GM19438 (cell line): ENCODE measurements around the gene UBR2.
A peak's percentile ranks its signal among the peaks of the same experiment; 100 is the strongest.

Experiments
- ATAC-seq: cut with Tn5 transposase; IDR thresholded peaks from one replicate; pipeline ENCODE4 v1.9.1; 2021; ENCODE audit warnings: low read depth; ENCODE audit not compliant: unreplicated experiment

The UBR2 gene

DNA sequence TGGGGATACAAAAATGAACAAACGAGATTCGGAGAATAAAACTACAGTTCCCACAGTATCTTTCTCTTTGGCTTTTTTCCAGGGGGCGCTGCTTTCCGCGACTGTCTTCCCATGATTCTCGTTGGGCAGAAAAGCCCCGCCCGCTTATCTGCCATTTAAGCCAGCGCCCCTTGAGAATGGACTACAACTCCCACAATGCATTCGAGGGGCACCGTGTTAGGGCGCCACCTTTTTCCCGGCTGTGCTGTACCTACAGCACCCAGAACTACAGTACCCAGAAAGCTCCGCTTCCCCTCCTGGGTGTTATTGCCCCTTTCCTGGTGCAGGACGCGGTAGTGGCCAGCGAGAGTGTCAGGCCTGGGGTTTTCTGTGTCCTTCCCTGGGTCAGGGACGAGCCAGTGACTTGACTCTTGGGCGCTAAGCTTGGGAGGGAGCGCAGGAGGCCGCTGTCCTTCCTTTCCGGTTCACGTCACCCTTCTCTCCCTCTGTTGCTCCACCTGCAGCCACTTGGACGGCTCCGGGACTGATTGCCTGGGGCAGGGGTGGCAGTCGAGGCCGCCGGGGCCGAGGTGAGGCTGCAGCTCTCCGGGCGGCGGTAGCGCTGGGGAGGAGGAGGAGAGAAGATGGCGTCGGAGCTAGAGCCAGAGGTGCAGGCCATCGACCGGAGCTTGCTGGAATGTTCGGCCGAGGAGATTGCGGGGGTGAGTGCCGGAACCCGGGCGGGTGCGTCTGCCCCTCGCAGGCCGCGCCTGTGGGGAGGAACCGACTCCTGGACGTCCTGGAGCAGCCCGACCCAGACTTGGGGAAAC lies at the start of gene UBR2:
TSS of gene UBR2 (plus strand) at position 333 of the 809 bp plus-strand sequence. CDS start at position 624, 291 bp downstream.
- peak; percentile 89 for ATAC-seq

DNA sequence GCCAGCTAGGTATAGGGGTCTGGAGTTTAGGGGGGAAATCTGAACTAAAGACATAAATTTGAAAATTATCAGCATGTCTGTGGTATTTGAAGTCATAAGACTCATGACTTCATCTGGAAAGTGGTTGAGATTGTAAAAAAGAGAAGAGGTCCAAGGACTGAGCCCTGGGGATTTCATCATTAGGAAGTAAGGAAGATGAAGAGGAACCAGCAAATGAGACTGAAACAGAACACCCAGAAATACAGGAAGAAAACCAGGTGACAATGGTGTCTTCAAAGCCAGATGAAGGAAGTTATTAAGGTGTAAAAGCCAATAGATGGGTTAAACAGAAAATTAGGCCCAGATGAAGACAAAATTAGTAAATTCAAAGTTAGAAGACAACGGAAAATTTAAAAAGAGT lies 49.1 kb upstream of the UBR2 start:
- no peak for ATAC-seq

GRCh38 chr6:42519779-42520178 lies 44.0 kb upstream of the UBR2 start:
- ATAC-seq = no peak

DNA sequence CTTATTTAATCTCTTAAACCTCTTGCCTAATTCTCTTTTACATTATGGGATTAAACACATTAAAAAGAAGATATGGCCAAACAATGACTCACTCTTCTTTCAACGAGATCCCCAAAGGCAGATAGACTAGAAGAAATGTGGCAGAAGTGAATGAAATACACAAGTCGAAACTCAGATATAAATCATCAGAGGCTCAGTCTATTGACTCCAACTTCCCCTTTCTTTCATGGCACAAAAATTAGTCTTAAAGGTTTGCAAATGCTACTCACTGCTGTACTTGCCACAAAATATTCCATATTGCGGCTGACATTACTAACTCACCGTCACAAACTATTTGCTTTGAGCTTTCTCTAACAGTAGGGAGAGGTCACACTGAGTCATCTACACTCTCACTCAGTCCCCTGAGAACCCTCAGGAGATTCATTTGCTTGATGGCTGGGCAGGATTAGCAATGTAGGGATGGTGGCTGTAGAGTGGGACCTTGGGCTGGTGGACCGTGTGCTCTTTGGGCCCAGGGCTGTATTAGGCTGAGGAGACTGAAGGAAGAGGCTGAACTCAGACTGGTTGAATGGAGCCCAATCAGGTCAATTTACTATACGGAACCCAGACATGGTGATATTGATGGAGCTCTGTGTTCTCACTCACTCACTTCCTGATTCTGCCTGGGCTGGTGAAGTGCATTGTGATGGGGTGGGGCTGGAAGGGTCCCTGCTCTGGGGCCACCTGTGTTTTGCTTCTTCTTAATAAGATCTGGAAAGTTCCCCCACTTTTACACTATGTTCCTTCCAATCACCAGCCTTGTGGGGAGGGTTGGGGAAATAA lies 42.8 kb upstream of the UBR2 start:
- ATAC-seq = no peak

DNA sequence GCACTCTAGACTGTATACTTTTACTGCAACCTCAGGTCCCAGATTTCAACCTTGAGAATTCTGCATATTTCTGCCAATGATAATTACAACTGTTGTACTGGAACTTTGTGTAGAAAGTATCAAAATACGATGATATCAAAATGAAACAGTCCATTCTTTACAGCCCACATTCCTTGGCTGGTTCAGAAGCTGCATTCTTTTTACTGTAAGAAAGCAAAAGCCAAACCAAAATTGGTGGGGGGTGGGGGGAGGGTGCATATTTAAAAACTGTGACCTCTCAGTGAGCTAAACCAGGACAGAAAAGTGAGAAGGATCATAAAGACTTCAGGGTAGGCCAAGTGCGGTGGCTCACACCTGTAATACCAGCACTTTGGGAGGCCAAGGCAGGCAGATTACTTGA lies 41.8 kb upstream of the UBR2 start:
- no peak for ATAC-seq

DNA sequence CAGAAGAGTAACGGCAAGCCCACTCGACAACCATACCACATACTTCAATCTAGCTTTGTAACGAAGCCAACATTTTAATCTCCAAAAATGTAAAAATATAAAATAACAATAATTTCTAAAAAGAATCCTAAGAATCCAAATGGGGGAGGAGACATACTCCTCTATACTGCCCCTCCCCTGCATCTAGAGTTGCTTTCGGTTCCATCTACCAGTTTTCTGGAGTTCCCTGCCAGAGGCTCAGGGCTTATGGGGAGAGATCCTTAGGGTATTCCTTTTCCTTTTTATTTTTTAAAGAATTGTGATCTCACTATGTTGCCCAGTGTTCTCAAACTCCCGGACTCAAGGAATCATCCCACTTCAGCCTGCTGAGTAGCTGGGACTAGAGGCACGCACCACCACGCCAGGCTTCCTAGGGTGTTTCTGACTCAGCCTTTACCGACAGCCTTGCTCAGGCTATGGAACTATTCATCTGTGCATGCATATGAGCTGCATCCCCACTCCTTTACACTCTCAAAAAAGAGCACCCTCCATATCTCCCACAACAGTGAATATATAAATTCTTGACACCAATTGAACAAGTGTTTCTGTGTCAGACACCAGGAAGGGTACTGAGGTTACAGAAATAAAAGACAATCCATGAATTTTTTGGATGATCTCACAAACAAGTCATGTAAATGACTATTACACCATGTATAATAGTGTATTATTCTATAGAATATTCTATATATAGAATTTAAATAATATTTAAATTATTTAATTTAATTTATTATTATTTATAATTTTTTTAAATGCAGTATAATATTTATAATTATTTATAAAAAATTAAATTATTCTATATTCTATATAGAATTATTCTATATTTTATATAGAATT lies 40.7 kb upstream of the UBR2 start:
- ATAC-seq = no peak

DNA sequence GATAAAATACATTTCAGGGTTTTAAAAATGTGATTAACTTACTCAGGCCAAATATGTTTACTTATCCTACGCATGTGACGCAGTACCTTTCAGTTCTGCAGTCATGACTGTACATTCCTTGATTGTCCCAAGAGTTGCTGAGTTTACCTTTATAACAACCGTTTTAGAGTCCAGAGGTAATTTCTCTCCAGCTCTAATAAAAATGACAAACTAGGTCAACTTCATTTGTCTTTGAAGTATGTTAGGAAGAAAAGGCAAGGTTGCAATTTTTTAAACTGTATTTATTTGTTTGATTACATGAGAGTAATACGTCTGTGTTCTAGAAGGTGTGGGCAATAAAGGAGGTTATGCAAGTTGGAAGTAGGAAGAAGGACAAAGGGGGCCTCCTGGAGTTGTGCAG lies 38.6 kb upstream of the UBR2 start:
- no peak for ATAC-seq

DNA sequence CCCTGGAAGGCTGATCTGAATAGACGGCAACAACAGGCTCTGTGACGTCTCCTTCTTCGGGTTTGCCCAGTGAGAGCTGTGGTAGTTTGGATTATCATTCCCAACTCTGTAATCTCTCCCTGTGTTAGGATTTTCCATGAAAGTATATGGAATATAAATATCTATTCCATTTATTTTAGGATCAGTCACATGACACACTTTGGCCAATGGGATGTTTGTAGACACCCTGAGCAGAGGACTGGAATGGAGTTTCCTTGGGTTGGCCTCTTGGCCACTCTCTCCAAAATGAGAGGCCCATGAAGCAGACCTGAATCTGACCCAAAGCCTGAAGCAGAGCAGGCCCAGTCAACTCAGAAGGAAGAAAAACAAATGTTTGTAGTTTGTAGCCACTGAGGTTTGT lies 37.2 kb upstream of the UBR2 start:
- ATAC-seq = no peak

DNA sequence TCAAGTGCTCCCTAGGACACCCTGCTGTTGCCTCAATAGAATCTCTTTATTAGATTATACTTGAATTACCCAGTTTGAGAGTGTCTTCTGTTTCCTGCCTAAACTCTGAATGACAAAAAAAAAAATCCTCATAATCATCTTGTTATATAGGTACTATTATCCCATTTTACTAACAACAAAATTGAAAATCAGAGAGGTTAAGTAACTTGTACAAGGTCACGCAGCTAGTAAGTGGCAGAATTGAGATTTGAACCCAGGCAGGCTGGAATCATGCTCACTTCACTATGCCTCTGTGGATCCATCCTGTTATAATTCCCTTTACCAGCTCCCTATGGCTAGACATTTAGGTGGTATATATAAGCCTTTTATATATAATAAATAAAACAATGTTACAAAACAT lies 36.6 kb upstream of the UBR2 start:
- no peak for ATAC-seq

DNA sequence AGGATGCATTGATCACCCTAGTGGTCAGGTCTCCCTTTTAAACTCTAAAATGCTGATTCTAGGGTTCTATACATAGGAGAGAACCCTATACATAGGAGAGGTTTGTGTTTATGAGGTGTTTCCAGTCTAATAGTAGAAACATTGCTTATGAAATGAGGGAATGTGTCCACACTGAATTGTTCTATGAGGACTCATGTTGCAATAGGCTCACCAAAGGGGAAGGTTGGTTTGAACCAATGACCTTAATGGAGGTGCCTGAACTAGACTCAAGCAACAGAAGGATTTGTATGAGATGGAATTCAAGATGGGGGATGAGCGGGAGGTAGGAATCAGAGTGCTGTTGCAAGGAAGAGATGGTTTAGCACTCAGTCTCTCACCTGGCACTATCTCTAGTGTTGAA lies 33.5 kb upstream of the UBR2 start:
- no peak for ATAC-seq

GRCh38 chr6:42530751-42531150 lies 33.1 kb upstream of the UBR2 start:
- no peak for ATAC-seq

DNA sequence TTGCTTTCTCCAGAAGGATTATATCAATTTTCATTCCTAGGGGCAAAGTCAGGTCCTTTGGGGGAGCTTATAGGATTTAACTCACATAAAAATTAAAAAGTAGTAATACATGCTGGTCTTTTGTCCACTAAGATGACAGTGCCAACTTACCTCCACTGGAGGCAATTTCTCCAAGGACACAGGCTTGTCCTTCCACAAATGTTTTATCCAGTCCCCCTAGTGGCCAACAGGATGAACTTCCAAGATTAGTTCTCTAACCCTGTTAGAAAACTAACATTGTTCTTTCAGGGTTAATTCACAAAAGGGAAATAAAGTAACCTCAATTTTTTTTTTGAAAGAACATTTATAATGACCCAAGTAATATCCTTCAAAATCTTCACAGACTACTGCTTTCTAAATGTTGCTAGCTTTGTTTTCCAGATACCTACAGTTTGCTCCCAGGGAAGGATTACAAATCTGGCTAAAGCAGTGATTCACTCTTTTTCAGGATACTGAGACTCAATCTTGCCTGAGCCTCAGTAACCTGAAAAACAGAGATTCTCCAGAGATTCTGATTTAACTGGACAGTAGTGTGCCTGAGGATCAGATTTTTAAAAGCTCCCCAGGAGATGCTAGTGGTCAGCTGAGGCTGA lies 31.7 kb upstream of the UBR2 start:
- no peak for ATAC-seq

GRCh38 chr6:42533794-42534193 lies 30.0 kb upstream of the UBR2 start:
- no peak for ATAC-seq

GRCh38 chr6:42537536-42537935 lies 26.3 kb upstream of the UBR2 start:
- ATAC-seq = no peak

- no peak for ATAC-seq
Measured at GRCh38 chr6:42539135-42539534, 24.7 kb upstream of the UBR2 start.

DNA sequence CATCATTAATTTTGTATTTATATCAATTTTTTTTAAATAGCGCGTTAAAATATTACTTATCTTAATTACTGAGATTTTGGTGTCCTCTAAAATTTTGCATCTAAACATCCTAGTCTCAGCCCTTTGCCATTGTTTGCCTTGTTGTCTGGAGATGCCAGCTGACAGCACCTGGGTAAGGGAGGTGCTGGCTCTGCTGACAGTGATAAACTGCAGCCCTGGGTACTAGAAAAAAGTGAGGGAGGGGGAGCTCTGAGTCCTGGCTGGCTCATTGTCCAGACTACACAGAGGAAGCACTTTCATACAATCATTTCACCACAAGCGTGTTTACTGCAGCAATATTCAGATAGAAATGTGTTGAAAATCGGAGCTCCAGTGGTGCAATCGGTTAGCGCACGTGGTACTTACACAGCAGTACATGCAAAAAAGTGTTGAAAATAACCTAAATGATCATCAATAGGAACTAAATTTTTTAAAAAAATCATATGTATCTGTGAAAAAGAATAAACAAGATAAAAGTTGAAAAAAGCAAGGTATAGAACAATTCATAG lies 18.5 kb upstream of the UBR2 start:
- no peak for ATAC-seq

DNA sequence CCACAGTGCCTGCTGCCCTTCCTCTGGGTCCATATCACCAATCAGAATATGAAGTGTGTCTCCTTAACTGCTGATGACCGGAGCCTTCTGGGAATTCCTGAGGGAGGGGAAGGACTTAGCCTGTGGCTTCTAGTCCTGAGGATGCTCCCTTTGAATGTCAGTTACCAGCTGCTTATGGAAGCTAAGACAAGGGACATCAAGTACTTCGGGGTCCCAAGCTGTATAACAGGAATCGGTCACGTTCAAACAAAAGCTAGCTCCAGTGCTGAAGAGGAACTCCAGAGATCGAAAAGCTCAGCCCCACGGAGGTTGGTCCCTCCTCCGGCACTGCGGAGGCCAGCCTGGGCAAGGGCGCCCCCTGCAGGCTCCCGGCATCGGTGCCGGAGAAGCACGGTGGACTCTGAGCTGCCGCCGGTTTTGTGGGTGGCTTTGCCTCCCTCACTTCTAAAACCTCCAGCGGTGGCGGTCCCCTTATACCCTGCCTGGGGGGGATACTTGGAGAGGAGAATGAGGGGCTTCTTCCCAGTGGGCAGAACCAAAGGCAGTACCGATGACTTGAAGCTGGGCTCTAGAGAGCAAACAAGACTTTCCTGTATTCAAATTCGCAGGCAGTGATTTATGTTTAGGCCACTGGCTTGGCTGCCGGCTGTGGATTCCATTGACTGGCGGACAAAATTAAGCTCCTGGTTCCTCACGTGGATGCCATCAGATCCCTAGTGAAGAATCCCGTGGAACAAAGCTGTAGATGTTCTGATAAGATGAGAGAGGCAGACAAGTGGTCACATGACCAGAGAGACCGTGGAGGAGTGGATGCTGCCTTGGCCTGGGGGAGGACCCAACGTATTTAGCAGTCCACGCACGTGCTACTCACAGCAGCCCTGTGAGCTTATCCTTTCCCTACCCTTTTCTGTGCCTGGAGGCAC lies 16.2 kb upstream of the UBR2 start:
- ATAC-seq = peak; percentile 78

- no peak for ATAC-seq
Measured at GRCh38 chr6:42550277-42550676, 13.6 kb upstream of the UBR2 start.

DNA sequence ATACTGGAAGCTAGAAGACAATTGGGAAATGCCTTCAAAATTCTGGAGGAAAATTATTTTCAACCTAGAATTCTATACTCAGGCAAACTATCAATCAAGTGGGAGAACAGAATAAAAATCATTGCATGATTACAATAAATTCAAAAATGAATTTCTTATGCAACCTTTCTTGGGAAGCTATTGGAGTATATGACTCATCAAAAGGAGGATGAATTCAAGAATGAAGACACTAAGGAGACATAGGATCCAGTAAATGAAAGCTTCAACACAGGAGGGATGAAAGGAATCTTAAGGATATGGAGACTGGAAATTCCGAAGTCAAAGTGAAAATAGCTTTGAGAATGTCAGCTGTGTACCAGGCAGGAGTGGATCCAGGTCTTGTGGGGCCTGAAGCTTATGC lies 12.6 kb upstream of the UBR2 start:
- no peak for ATAC-seq
